SK-N-SH (cell line): Measurements from ENCODE around the gene PSMG3.

ENCODE experiments used
- CHD2 ChIP-seq: fragments of 150-350 bp; IDR thresholded peaks from 2 replicates; pipeline ENCODE4 v1.6.1; 2018; ENCODE audit warnings: low read length; ENCODE audit not compliant: partially characterized antibody
- EP300 ChIP-seq, 2 experiments: IDR thresholded peaks; 2 replicates each; pipeline versions ENCODE4 v1.4.0 to v1.6.1; 2012; ENCODE audit warnings: borderline replicate concordance in 1 of 2, low read depth in 1 of 2, low read length in 1 of 2
- FOXJ3 ChIP-seq: sonication (generic); formaldehyde crosslinking; IDR thresholded peaks from 2 replicates; pipeline ENCODE4 v1.5.1; 2020; ENCODE audit warnings: mild to moderate bottlenecking, missing genetic modification reagents
- FOXM1 ChIP-seq: IDR thresholded peaks from 2 replicates; pipeline ENCODE4 v1.4.0; 2012; ENCODE audit warnings: low read depth, mild to moderate bottlenecking
- POLR2AphosphoS5 ChIP-seq: IDR thresholded peaks from 2 replicates; pipeline ENCODE4 v1.6.1; 2012; ENCODE audit warnings: low read depth, low read length
- RFX5 ChIP-seq: IDR thresholded peaks from 2 replicates; pipeline ENCODE4 v1.6.1; 2012; ENCODE audit warnings: mild to moderate bottlenecking, improper control_type of control experiment, low read length
- SIN3A ChIP-seq: IDR thresholded peaks from 2 replicates; pipeline ENCODE4 v1.6.1; 2012; ENCODE audit warnings: low read depth, mild to moderate bottlenecking, low read length, moderate library complexity, borderline replicate concordance
- TEAD4 ChIP-seq: IDR thresholded peaks from 2 replicates; pipeline ENCODE4 v1.4.0; 2012; ENCODE audit warnings: mild to moderate bottlenecking, borderline replicate concordance; ENCODE audit not compliant: insufficient read depth
- TF ChIP-seq, protein P1 (sequence below): fragments of 200-600 bp; sonication (generic); IDR thresholded peaks from 2 replicates; pipeline ENCODE4 v1.6.1; 2017; ENCODE audit warnings: antibody characterized with exemption, mild to moderate bottlenecking, moderate library complexity
- TF ChIP-seq, protein P2 (sequence below): IDR thresholded peaks from 2 replicates; pipeline ENCODE4 v1.6.1; 2012; ENCODE audit warnings: mild to moderate bottlenecking, low read depth, low read length, moderate library complexity
- TF ChIP-seq, protein P3 (sequence below): IDR thresholded peaks from 2 replicates; pipeline ENCODE4 v1.4.0; 2012; ENCODE audit warnings: low read depth

DNA sequence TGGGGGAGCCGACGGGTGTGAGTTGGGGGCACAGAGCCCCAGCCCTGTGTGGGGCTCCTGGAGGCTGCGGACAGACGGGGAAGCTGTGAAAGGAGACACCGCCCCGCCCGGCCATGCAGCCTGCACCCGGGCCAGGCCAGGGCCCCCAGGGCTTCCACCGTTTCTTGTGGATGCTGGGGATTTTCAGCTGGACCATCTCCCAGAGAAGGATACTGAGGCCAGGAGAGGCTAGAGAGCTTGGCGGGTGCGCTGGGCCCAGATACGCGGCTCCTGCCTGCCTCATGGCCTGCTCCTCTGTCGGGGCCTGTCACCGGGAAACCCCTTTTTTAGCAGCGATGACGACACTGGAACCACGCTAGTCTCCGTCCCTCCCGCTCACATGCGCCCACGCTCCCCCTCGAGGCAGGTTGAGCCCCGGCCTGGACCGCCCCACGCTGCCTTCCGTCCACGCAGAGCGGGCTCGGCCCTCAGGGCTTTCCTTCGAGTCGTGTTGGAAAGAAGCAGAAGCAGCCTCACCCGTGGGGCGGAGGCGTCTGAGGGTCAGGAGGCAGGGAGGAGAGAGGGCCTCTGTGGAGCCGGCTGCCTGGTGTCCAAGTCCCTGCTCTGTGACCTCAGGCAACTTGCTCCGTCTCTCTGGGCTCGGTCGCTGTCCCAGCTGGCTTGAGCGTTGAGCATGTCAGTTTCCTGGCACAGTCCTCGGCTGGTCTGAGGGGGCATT lies 25.5 kb downstream of the PSMG3 start:
- TF ChIP-seq TEAD4 (no peak), CHD2 (no peak), FOXJ3 (CRISPR knock-in tag) (no peak), POLR2AphosphoS5 (no peak), SIN3A (no peak), FOXM1 (no peak), EP300 (IDR thresholded peaks at IDR 0.05; ENCODE audit: borderline replicate concordance in 1 of 2, low read depth in 1 of 2, low read length in 1 of 2) (no peak), RFX5 (no peak)
- TF ChIP-seq, protein P1, sequence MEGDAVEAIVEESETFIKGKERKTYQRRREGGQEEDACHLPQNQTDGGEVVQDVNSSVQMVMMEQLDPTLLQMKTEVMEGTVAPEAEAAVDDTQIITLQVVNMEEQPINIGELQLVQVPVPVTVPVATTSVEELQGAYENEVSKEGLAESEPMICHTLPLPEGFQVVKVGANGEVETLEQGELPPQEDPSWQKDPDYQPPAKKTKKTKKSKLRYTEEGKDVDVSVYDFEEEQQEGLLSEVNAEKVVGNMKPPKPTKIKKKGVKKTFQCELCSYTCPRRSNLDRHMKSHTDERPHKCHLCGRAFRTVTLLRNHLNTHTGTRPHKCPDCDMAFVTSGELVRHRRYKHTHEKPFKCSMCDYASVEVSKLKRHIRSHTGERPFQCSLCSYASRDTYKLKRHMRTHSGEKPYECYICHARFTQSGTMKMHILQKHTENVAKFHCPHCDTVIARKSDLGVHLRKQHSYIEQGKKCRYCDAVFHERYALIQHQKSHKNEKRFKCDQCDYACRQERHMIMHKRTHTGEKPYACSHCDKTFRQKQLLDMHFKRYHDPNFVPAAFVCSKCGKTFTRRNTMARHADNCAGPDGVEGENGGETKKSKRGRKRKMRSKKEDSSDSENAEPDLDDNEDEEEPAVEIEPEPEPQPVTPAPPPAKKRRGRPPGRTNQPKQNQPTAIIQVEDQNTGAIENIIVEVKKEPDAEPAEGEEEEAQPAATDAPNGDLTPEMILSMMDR, result no peak
- TF ChIP-seq, protein P2, sequence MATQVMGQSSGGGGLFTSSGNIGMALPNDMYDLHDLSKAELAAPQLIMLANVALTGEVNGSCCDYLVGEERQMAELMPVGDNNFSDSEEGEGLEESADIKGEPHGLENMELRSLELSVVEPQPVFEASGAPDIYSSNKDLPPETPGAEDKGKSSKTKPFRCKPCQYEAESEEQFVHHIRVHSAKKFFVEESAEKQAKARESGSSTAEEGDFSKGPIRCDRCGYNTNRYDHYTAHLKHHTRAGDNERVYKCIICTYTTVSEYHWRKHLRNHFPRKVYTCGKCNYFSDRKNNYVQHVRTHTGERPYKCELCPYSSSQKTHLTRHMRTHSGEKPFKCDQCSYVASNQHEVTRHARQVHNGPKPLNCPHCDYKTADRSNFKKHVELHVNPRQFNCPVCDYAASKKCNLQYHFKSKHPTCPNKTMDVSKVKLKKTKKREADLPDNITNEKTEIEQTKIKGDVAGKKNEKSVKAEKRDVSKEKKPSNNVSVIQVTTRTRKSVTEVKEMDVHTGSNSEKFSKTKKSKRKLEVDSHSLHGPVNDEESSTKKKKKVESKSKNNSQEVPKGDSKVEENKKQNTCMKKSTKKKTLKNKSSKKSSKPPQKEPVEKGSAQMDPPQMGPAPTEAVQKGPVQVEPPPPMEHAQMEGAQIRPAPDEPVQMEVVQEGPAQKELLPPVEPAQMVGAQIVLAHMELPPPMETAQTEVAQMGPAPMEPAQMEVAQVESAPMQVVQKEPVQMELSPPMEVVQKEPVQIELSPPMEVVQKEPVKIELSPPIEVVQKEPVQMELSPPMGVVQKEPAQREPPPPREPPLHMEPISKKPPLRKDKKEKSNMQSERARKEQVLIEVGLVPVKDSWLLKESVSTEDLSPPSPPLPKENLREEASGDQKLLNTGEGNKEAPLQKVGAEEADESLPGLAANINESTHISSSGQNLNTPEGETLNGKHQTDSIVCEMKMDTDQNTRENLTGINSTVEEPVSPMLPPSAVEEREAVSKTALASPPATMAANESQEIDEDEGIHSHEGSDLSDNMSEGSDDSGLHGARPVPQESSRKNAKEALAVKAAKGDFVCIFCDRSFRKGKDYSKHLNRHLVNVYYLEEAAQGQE, result no peak
- TF ChIP-seq, protein P3, sequence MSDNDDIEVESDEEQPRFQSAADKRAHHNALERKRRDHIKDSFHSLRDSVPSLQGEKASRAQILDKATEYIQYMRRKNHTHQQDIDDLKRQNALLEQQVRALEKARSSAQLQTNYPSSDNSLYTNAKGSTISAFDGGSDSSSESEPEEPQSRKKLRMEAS, result no peak
